NCI-H2107 (cell line): ENCODE measurements around the gene AGBL4.

ENCODE experiments used
- DNase-seq: peaks from one replicate; lab custom pipeline; 2025; lab: John Stamatoyannopoulos, UW

The AGBL4 gene

GRCh38 chr1:49694251-49694827 is 329.4 kb downstream of the AGBL4 start:
- DNase-seq: no peak

- DNase-seq: no peak
These were observed 337.6 kb downstream of the AGBL4 start for GRCh38 chr1:49686107-49686506.

- no peak for DNase-seq
These were observed 346.0 kb downstream of the AGBL4 start for GRCh38 chr1:49677706-49678105.

GRCh38 chr1:49651136-49651535 is 372.6 kb downstream of the AGBL4 start:
- DNase-seq: no peak

- no peak for DNase-seq
These were observed 393.6 kb downstream of the AGBL4 start for GRCh38 chr1:49630156-49630555.

GRCh38 chr1:49627781-49628180 is 396.0 kb downstream of the AGBL4 start:
- DNase-seq: no peak

GRCh38 chr1:49626472-49626871 is 397.3 kb downstream of the AGBL4 start:
- DNase-seq: no peak

- no peak for DNase-seq
These were observed 400.9 kb downstream of the AGBL4 start for GRCh38 chr1:49622877-49623276.

GRCh38 chr1:49606082-49606481 is 417.7 kb downstream of the AGBL4 start:
- no peak for DNase-seq

GRCh38 chr1:49597436-49597835 is 426.3 kb downstream of the AGBL4 start:
- no peak for DNase-seq

- DNase-seq: no peak
These were observed 447.3 kb downstream of the AGBL4 start for GRCh38 chr1:49576327-49576901.

- DNase-seq: no peak
These were observed 467.0 kb downstream of the AGBL4 start for GRCh38 chr1:49556676-49557234.

GRCh38 chr1:49552101-49552500 is 471.7 kb downstream of the AGBL4 start:
- no peak for DNase-seq

- DNase-seq: no peak
These were observed 479.1 kb downstream of the AGBL4 start for GRCh38 chr1:49544615-49545014.

GRCh38 chr1:49541096-49541752 is 482.5 kb downstream of the AGBL4 start:
- no peak for DNase-seq

- no peak for DNase-seq
These were observed 496.0 kb downstream of the AGBL4 start for GRCh38 chr1:49527606-49528305.

GRCh38 chr1:49526672-49527071 is 497.1 kb downstream of the AGBL4 start:
- DNase-seq: no peak

GRCh38 chr1:49523764-49524163 is 500.0 kb downstream of the AGBL4 start:
- DNase-seq: no peak

GRCh38 chr1:49466961-49467360 is 556.8 kb downstream of the AGBL4 start:
- DNase-seq: no peak

GRCh38 chr1:49465486-49466185 is 558.1 kb downstream of the AGBL4 start:
- DNase-seq: no peak

GRCh38 chr1:49448200-49448599 is 575.6 kb downstream of the AGBL4 start:
- no peak for DNase-seq

- no peak for DNase-seq
These were observed 586.9 kb downstream of the AGBL4 start for GRCh38 chr1:49436865-49437264.
